Renal pelvis (tissue), 4 donors: ENCODE results near the gene ACP3. TPM values are rescaled to one million over a fixed set of nuclear protein-coding genes. Genes with fewer than 3 reads are reported as not detected.

Experiments used
- DNase-seq: peaks from one replicate; pipeline ENCODE4 v3.0.0-alpha.2; 2013
- polyA plus RNA-seq, 3 donors: library from polyadenylated mRNA; unstranded; fragments of 120-200 nt; gene quantifications; one replicate each; pipeline ENCODE4 v1.2.1, GENCODE V29; 2013; ENCODE audit not compliant: insufficient read length in 3 of 3

ACP3 gene
- polyA plus RNA-seq, 3 donors, result 59.9 to 76.4 (median 66.5) TPM

- no peak for DNase-seq
Observed at GRCh38 chr3:132405188-132405587, 88.0 kb downstream of the ACP3 start.

- no peak for DNase-seq
Observed at GRCh38 chr3:132405609-132406299, 88.5 kb downstream of the ACP3 start.

DNA sequence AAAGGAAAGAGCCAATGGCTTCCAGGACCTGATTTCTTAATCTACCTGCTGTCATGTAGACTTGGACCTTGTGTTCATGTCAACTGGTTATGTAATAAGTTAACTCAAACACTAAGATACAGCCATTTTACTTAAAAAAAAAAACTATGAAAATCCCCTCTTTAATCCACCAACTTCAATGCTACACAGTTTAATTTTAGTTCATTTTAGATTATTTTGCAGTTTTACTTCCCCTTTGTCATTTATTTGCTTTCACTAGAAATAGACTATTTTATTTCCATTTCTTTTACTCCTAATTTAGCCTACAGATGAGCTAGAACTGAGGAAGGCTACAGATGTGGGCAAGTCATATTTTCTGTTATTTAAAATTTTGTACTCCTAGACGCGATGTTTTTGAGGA, 89.4 kb downstream of the ACP3 start:
- DNase-seq, result no peak

GRCh38 chr3:132407025-132407424, 89.8 kb downstream of the ACP3 start:
- DNase-seq, result no peak

Other genes starting within 250 kb of the ACP3 start
- 10 to 100 TPM; 43.3 to 57.0 (median 53.5) TPM for gene DNAJC13, start 100.1 kb downstream of the ACP3 start, polyA plus RNA-seq